ENCODE measurements around the gene RELN.
"Not testable (repeated sequence)": the region's sequence is repeated elsewhere in the genome, so short reads cannot be mapped to it uniquely, and the experiment has no call there.

RELN gene

GRCh38 chr7:103941976-103942375, 47.5 kb downstream of the RELN start:
- DNase-seq (ENCODE audit: low read depth) = no peak

- no peak for DNase-seq (ENCODE audit: low read depth)
Observed at GRCh38 chr7:103940382-103941268, 48.8 kb downstream of the RELN start.

- no peak for DNase-seq (ENCODE audit: low read depth)
Observed at GRCh38 chr7:103937680-103938079, 51.8 kb downstream of the RELN start.

GRCh38 chr7:103936558-103936957, 52.9 kb downstream of the RELN start:
- no peak for DNase-seq (ENCODE audit: low read depth)

- DNase-seq (ENCODE audit: low read depth) = no peak
Observed at GRCh38 chr7:103934508-103934907, 55.0 kb downstream of the RELN start.

GRCh38 chr7:103932389-103932788, 57.1 kb downstream of the RELN start:
- no peak for DNase-seq (ENCODE audit: low read depth)

GRCh38 chr7:103929901-103930311, 59.6 kb downstream of the RELN start:
- DNase-seq (ENCODE audit: low read depth) = no peak

- no peak for DNase-seq (ENCODE audit: low read depth)
Observed at GRCh38 chr7:103928581-103928980, 60.9 kb downstream of the RELN start.

- DNase-seq (ENCODE audit: low read depth) = no peak
Observed at GRCh38 chr7:103924184-103924583, 65.3 kb downstream of the RELN start.

GRCh38 chr7:103922407-103922806, 67.1 kb downstream of the RELN start:
- no peak for DNase-seq (ENCODE audit: low read depth)

- no peak for DNase-seq (ENCODE audit: low read depth)
Observed at GRCh38 chr7:103921692-103922091, 67.8 kb downstream of the RELN start.

GRCh38 chr7:103919272-103919868, 70.1 kb downstream of the RELN start:
- no peak for DNase-seq (ENCODE audit: low read depth)

- no peak for DNase-seq (ENCODE audit: low read depth)
Observed at GRCh38 chr7:103918631-103919271, 70.7 kb downstream of the RELN start.

GRCh38 chr7:103915680-103916357, 73.6 kb downstream of the RELN start:
- no peak for DNase-seq (ENCODE audit: low read depth)

GRCh38 chr7:103914147-103914899, 75.1 kb downstream of the RELN start:
- DNase-seq (ENCODE audit: low read depth) = no peak

GRCh38 chr7:103912891-103913605, 76.4 kb downstream of the RELN start:
- DNase-seq (ENCODE audit: low read depth) = no peak

GRCh38 chr7:103911015-103911414, 78.4 kb downstream of the RELN start:
- not testable (repeated sequence) for DNase-seq (ENCODE audit: low read depth)

- DNase-seq (ENCODE audit: low read depth) = no peak
Observed at GRCh38 chr7:103905997-103906396, 83.5 kb downstream of the RELN start.

- no peak for DNase-seq (ENCODE audit: low read depth)
Observed at GRCh38 chr7:103902917-103903316, 86.5 kb downstream of the RELN start.

- not testable (repeated sequence) for DNase-seq (ENCODE audit: low read depth)
Observed at GRCh38 chr7:103896826-103897225, 92.6 kb downstream of the RELN start.
